22Rv1 (cell line): ENCODE data around the gene GFER.
A peak's percentile ranks its signal among the peaks of the same experiment; 100 is the strongest.

Experiments used
- H3K27ac ChIP-seq: fragments of 450-650 bp; 2 replicates; pipeline ENCODE4 v1.5.1; 2017
- ZFX ChIP-seq: fragments of 450-650 bp; IDR thresholded peaks from 2 replicates; pipeline ENCODE4 v1.6.1; 2017; ENCODE audit warnings: antibody characterized with exemption, borderline replicate concordance
- TF ChIP-seq, protein P1 (sequence below): fragments of 450-650 bp; IDR thresholded peaks from 2 replicates; pipeline ENCODE4 v1.5.1; 2017; ENCODE audit warnings: mild to moderate bottlenecking

Gene GFER

DNA sequence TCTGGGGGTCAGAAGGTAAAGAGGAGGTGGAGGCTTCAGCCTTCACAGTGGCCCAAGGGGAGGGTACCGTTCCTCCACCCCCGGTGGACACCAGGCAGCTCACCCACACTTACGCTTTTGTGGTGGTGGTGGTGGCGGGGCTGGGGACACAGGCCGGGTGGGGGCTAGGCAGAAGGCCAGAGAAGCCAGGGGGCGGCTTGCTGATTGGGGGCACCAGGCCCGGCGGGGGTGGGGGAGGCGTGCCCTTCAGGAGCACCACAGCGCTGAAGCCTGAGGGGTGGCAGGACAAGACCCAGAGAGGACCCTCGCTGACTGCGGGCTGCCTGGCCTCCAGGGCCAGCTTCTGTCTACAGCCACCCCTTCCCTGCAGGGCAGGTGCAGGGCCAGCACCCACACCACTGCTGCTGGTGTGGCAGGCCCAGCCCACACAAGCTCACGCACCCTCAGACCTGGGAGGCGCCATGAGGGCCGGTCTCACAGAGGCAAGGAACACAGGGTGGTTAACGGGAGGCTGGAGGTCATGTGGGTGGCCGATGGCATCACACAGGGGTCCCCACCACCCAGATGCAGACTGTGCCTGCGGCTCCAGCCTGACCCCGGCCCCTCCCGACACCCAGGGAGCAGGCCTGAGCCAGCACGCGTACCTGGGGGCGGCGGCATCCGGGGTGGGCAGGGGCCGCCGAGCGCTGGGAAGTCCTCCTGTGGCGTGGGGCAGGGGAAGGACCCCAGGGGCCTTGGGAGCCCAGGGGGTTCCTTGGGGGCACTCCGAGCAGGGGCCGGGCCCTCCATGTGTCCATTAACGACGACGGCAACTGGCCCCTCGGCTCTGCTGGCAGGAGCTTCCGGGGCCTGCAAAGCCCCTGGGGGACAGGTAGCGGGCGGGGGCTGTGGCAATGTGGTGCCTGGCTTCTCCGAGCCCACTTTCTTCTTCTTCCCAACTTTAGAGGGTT is 15.1 kb downstream of the GFER start:
- no peak overlapping the region for H3K27ac ChIP-seq
- TF ChIP-seq, protein P1, sequence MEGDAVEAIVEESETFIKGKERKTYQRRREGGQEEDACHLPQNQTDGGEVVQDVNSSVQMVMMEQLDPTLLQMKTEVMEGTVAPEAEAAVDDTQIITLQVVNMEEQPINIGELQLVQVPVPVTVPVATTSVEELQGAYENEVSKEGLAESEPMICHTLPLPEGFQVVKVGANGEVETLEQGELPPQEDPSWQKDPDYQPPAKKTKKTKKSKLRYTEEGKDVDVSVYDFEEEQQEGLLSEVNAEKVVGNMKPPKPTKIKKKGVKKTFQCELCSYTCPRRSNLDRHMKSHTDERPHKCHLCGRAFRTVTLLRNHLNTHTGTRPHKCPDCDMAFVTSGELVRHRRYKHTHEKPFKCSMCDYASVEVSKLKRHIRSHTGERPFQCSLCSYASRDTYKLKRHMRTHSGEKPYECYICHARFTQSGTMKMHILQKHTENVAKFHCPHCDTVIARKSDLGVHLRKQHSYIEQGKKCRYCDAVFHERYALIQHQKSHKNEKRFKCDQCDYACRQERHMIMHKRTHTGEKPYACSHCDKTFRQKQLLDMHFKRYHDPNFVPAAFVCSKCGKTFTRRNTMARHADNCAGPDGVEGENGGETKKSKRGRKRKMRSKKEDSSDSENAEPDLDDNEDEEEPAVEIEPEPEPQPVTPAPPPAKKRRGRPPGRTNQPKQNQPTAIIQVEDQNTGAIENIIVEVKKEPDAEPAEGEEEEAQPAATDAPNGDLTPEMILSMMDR, result no peak
- no peak for TF ChIP-seq ZFX

DNA sequence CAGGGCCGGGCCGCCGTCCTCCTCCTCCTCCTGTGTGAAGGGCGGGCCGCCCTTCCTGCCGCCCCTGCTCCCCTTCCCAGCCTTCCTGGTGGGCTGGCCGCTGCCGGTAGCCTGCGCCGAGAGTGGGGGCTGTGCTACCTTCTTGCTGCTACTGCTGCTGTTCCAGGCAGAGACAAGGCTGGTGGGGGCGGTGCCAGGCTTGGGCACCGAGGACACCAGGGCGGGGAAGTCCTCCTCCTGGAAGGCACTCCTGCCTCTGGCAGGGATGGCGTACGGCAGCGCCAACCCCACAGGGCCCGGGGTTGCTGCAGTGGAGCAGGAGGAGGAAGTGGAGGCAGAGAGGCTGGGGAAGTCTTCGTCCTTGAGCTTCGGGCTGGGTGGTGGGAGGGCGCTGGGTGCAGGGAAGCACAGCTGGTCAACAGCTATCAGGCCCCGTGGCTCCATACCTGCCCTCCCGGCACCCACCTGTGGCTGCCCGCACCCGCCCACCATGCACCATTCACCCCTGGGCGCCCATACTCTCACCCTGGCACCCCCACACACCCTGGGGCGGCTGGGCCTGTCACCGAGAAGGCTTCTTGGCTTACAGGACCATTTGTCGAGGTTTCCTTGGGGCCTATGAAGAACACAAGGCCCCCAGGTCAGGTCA is 16.0 kb downstream of the GFER start:
- no peak overlapping the region for H3K27ac ChIP-seq
- no peak for TF ChIP-seq ZFX
- TF ChIP-seq, protein P1, result no peak

GRCh38 chr16:2001035-2001434 is 17.0 kb downstream of the GFER start:
- no peak overlapping the region for H3K27ac ChIP-seq
- TF ChIP-seq, protein P1, result no peak
- no peak for TF ChIP-seq ZFX

DNA sequence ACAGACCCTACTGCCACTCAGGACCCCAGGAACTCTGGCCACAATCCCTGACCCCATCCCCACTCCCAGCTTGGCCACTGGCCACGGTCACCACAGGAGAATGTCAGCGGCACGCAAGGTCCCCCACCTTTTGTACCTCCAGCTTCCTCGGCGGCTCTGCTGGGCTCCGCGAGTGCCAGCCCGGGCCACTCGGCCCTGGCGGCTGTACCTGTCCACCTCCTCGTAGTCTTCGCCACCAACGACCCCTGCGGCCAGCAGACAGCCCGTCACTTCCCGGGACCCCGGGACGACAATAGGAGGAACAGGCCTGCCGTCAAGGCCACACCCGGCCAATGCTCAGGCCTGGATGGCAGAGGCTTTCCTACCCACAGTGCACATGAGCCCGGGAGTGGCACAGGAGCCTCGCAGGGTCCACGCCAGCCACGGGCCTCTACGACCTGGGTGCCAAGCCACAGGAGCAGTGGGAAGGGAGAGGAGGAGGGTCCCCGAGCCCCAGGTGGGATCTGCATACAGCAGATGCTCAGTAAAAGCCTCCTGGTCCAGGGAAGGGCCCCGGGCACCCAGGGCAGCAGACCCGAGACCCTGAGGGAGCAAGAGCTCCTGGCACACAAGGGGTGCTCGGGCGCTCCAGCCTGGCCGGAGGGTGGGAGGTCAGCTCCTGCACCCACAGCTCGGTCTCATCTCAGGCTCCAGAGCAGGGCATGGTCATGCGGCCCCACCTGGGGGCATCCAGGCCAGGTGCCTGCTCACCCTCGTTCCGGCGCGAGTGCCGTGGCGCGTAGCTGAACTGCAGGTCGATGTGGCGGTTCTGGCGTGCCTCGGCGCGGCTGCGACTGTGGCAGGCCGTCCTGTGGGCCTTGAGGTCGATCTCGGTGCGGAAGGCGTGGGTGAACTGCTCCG is 17.7 kb downstream of the GFER start:
- TF ChIP-seq, protein P1, result no peak
- TF ChIP-seq ZFX, result no peak
- H3K27ac ChIP-seq, result no peak overlapping the region

GRCh38 chr16:2002406-2003230 is 18.6 kb downstream of the GFER start:
- no peak overlapping the region for H3K27ac ChIP-seq
- TF ChIP-seq, protein P1, result no peak
- no peak for TF ChIP-seq ZFX

- H3K27ac ChIP-seq, result peak overlapping the region; percentile 64; the same call in 1 of the 2 replicates
- TF ChIP-seq, protein P1, result no peak
- TF ChIP-seq ZFX, result no peak
Observed at GRCh38 chr16:2003231-2003826, 19.3 kb downstream of the GFER start.
